K562 (cell line): ENCODE measurements around the gene PLA2G3.

Experiments
- CREB1 ChIP-seq, 2 experiments: sonication (generic) in 1 of 2; formaldehyde crosslinking in 1 of 2; IDR thresholded peaks; 2 replicates each; pipeline versions ENCODE4 v1.6.1 to v1.8.0; 2012 to 2022; ENCODE audit warnings: inconsistent platforms in 1 of 2, mild to moderate bottlenecking in 1 of 2, missing genetic modification reagents in 1 of 2, moderate library complexity in 1 of 2
- ELF2 ChIP-seq: fragments of 250-450 bp; sonication (Bioruptor Pico); IDR thresholded peaks from 2 replicates; pipeline ENCODE4 v1.5.0; 2021; ENCODE audit warnings: mild to moderate bottlenecking
- EZH2 ChIP-seq: IDR thresholded peaks from 2 replicates; pipeline ENCODE4 v1.6.1; 2012; ENCODE audit warnings: low read depth, mild to moderate bottlenecking, inconsistent platforms, low read length, borderline replicate concordance
- FOXA1 ChIP-seq: fragments of 450-650 bp; IDR thresholded peaks from 2 replicates; pipeline ENCODE4 v1.6.1; 2016; ENCODE audit warnings: mild to moderate bottlenecking, borderline replicate concordance
- GABPB1 ChIP-seq: sonication (generic); formaldehyde crosslinking; IDR thresholded peaks from 2 replicates; pipeline ENCODE4 v1.8.0; 2022; ENCODE audit warnings: mild to moderate bottlenecking, missing genetic modification reagents
- POLR2A ChIP-seq: fragments of 450-650 bp; conservative IDR thresholded peaks from 2 replicates; pipeline ENCODE4 v1.6.1; 2016
- RBM22 ChIP-seq: fragments of 200-400 bp; formaldehyde crosslinking; IDR thresholded peaks from 2 replicates; pipeline ENCODE4 v1.6.1; 2018; ENCODE audit warnings: low read length, low read depth; ENCODE audit not compliant: poor library complexity, severe bottlenecking
- RFX5 ChIP-seq: IDR thresholded peaks from 2 replicates; pipeline ENCODE4 v1.6.1; 2011; ENCODE audit warnings: low read depth, mild to moderate bottlenecking, improper control_type of control experiment, low read length
- TAF15 ChIP-seq: fragments of 200-400 bp; formaldehyde crosslinking; IDR thresholded peaks from 2 replicates; pipeline ENCODE4 v1.6.1; 2017; ENCODE audit warnings: mild to moderate bottlenecking, low read depth, low read length, moderate library complexity
- ZNF24 ChIP-seq: fragments of 450-650 bp; IDR thresholded peaks from 2 replicates; pipeline ENCODE4 v1.6.1; 2016
- ZNF274 ChIP-seq: IDR thresholded peaks from 2 replicates; pipeline ENCODE4 v1.6.1; 2011; ENCODE audit warnings: low read depth, mild to moderate bottlenecking, low read length, moderate library complexity, borderline replicate concordance
- TF ChIP-seq, protein P1 (sequence below): fragments of 450-650 bp; IDR thresholded peaks from 2 replicates; pipeline ENCODE4 v1.6.1; 2016
- TF ChIP-seq, protein P2 (sequence below), 3 experiments: IDR thresholded peaks in 2 of 3; conservative IDR thresholded peaks in 1 of 3; 2 replicates each; pipeline ENCODE4 v1.5.1; 2011 to 2012; ENCODE audit warnings: low read length in 3 of 3, mild to moderate bottlenecking in 3 of 3, control low read depth in 2 of 3, improper control_type of control experiment in 1 of 3, inconsistent platforms in 1 of 3, low read depth in 1 of 3, mixed read lengths in 1 of 3, moderate library complexity in 1 of 3; ENCODE audit not compliant: insufficient read depth in 2 of 3
- TF ChIP-seq, protein P3 (sequence below), 2 experiments: fragments of 450-650 bp in 1 of 2; sonication (generic) in 1 of 2; formaldehyde crosslinking in 1 of 2; IDR thresholded peaks; 2 replicates each; pipeline versions ENCODE4 v1.7.1 to v1.9.0; 2016 to 2022; ENCODE audit warnings: inconsistent platforms in 1 of 2, mild to moderate bottlenecking in 1 of 2, missing genetic modification reagents in 1 of 2

DNA sequence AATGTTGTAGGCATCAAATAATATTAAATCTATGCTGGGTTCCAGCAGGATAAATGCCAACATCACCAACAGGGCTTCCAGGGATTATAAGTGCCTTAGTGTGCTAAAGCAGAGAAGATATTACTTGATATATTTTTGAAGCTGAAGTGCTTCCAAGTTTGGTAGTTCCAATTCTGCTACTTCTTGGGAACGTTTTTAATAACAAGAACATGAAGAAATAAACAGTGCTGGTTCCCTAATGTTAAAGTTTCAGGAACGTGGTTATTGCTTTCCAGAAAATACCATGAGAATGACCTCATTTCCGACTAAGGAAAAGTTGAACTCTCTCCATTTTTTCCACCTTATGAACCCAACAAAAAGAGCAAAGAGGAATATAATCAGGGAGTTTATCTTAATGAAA is 15.1 kb upstream of the PLA2G3 start:
- TF ChIP-seq, protein P1, sequence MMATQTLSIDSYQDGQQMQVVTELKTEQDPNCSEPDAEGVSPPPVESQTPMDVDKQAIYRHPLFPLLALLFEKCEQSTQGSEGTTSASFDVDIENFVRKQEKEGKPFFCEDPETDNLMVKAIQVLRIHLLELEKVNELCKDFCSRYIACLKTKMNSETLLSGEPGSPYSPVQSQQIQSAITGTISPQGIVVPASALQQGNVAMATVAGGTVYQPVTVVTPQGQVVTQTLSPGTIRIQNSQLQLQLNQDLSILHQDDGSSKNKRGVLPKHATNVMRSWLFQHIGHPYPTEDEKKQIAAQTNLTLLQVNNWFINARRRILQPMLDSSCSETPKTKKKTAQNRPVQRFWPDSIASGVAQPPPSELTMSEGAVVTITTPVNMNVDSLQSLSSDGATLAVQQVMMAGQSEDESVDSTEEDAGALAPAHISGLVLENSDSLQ: no peak
- TF ChIP-seq, protein P2, sequence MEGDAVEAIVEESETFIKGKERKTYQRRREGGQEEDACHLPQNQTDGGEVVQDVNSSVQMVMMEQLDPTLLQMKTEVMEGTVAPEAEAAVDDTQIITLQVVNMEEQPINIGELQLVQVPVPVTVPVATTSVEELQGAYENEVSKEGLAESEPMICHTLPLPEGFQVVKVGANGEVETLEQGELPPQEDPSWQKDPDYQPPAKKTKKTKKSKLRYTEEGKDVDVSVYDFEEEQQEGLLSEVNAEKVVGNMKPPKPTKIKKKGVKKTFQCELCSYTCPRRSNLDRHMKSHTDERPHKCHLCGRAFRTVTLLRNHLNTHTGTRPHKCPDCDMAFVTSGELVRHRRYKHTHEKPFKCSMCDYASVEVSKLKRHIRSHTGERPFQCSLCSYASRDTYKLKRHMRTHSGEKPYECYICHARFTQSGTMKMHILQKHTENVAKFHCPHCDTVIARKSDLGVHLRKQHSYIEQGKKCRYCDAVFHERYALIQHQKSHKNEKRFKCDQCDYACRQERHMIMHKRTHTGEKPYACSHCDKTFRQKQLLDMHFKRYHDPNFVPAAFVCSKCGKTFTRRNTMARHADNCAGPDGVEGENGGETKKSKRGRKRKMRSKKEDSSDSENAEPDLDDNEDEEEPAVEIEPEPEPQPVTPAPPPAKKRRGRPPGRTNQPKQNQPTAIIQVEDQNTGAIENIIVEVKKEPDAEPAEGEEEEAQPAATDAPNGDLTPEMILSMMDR (IDR thresholded peaks at IDR 0.05 in 2 of 3, conservative IDR thresholded peaks at IDR 0.05 in 1 of 3; ENCODE audit: insufficient read depth in 2 of 3, low read depth in 1 of 3, low read length in 3 of 3): no peak
- TF ChIP-seq RFX5 (no peak), CREB1 (IDR thresholded peaks at IDR 0.05) (no peak), CREB1 (CRISPR knock-in tag; IDR thresholded peaks at IDR 0.05) (no peak), POLR2A (no peak), ZNF24 (no peak), FOXA1 (no peak), RBM22 (no peak), ZNF274 (no peak), EZH2 (no peak), ELF2 (CRISPR knock-in tag) (no peak), GABPB1 (CRISPR knock-in tag) (no peak), TAF15 (no peak)
- TF ChIP-seq, protein P3, sequence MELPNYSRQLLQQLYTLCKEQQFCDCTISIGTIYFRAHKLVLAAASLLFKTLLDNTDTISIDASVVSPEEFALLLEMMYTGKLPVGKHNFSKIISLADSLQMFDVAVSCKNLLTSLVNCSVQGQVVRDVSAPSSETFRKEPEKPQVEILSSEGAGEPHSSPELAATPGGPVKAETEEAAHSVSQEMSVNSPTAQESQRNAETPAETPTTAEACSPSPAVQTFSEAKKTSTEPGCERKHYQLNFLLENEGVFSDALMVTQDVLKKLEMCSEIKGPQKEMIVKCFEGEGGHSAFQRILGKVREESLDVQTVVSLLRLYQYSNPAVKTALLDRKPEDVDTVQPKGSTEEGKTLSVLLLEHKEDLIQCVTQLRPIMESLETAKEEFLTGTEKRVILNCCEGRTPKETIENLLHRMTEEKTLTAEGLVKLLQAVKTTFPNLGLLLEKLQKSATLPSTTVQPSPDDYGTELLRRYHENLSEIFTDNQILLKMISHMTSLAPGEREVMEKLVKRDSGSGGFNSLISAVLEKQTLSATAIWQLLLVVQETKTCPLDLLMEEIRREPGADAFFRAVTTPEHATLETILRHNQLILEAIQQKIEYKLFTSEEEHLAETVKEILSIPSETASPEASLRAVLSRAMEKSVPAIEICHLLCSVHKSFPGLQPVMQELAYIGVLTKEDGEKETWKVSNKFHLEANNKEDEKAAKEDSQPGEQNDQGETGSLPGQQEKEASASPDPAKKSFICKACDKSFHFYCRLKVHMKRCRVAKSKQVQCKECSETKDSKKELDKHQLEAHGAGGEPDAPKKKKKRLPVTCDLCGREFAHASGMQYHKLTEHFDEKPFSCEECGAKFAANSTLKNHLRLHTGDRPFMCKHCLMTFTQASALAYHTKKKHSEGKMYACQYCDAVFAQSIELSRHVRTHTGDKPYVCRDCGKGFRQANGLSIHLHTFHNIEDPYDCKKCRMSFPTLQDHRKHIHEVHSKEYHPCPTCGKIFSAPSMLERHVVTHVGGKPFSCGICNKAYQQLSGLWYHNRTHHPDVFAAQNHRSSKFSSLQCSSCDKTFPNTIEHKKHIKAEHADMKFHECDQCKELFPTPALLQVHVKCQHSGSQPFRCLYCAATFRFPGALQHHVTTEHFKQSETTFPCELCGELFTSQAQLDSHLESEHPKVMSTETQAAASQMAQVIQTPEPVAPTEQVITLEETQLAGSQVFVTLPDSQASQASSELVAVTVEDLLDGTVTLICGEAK (IDR thresholded peaks at IDR 0.05): no peak
- TF ChIP-seq, protein P3 (CRISPR knock-in tag; IDR thresholded peaks at IDR 0.05): no peak
